HG03097 (cell line): ENCODE measurements around the gene MAB21L3.

ENCODE experiments used
- ATAC-seq: cut with Tn5 transposase; IDR thresholded peaks from one replicate; pipeline ENCODE4 v1.9.1; 2021; ENCODE audit not compliant: unreplicated experiment, low FRiP score

MAB21L3 gene

GRCh38 chr1:116110567-116111523, at the start of gene MAB21L3:
MAB21L3 (plus strand) TSS chr1:116111399; CDS start chr1:116112616, 1,217 bp downstream.
- ATAC-seq: no peak

GRCh38 chr1:116062201-116062600, 49.0 kb upstream of the MAB21L3 start:
- no peak for ATAC-seq

- no peak for ATAC-seq
These were observed 46.6 kb upstream of the MAB21L3 start for GRCh38 chr1:116064616-116065015.

- no peak for ATAC-seq
These were observed 44.2 kb upstream of the MAB21L3 start for GRCh38 chr1:116066868-116067565.

GRCh38 chr1:116067566-116067890, 43.7 kb upstream of the MAB21L3 start:
- no peak for ATAC-seq

- no peak for ATAC-seq
These were observed 35.6 kb upstream of the MAB21L3 start for GRCh38 chr1:116075575-116075974.

- no peak for ATAC-seq
These were observed 35.2 kb upstream of the MAB21L3 start for GRCh38 chr1:116075990-116076389.

GRCh38 chr1:116076831-116077230, 34.4 kb upstream of the MAB21L3 start:
- ATAC-seq: no peak

- ATAC-seq: no peak
These were observed 32.4 kb upstream of the MAB21L3 start for GRCh38 chr1:116078699-116079223.

GRCh38 chr1:116087628-116088027, 23.6 kb upstream of the MAB21L3 start:
- ATAC-seq: no peak

- no peak for ATAC-seq
These were observed 21.3 kb upstream of the MAB21L3 start for GRCh38 chr1:116089870-116090269.

GRCh38 chr1:116091083-116091482, 20.1 kb upstream of the MAB21L3 start:
- no peak for ATAC-seq

- ATAC-seq: no peak
These were observed 18.3 kb upstream of the MAB21L3 start for GRCh38 chr1:116092752-116093489.

GRCh38 chr1:116095027-116095426, 16.2 kb upstream of the MAB21L3 start:
- ATAC-seq: no peak

GRCh38 chr1:116096013-116096618, 15.1 kb upstream of the MAB21L3 start:
- no peak for ATAC-seq

- no peak for ATAC-seq
These were observed 13.6 kb upstream of the MAB21L3 start for GRCh38 chr1:116097626-116098025.

GRCh38 chr1:116099379-116099778, 11.8 kb upstream of the MAB21L3 start:
- ATAC-seq: no peak

- no peak for ATAC-seq
These were observed 11.3 kb upstream of the MAB21L3 start for GRCh38 chr1:116099919-116100318.

- ATAC-seq: no peak
These were observed 6.5 kb upstream of the MAB21L3 start for GRCh38 chr1:116104667-116105066.

- no peak for ATAC-seq
These were observed 5.2 kb upstream of the MAB21L3 start for GRCh38 chr1:116105996-116106395.
